ENCODE data around the gene DIP2C. TPM values are rescaled to one million over a fixed set of nuclear protein-coding genes. Genes with fewer than 3 reads are reported as not detected.

Gene DIP2C
- total RNA-seq, 1 donor from 2014 or later, result 18.4 TPM

GRCh38 chr10:549391-549790, 140.1 kb downstream of the DIP2C start:
- intact Hi-C loops (cut with DNase I), result no loop called here
- TF ChIP-seq POLR2A (IDR thresholded peaks at IDR 0.05) (no peak), POLR2AphosphoS5 (IDR thresholded peaks at IDR 0.05; ENCODE audit: insufficient read depth in 1 of 2, low read depth in 1 of 2) (no peak)
- H3K27me3 ChIP-seq, result no peaks in the 10 kb centered on the region
- no peak overlapping the region for H3K27ac ChIP-seq
- H3K36me3 ChIP-seq, result no peaks in the 10 kb centered on the region
- H3K4me3 ChIP-seq, result no peak overlapping the region
- peaks cover 16% of the 10 kb centered on the region for H3K4me1 ChIP-seq
- no peaks in the 10 kb centered on the region for H3K9me3 ChIP-seq
- no peak for DNase-seq (ENCODE audit: extremely low spot score in 2 of 2)

- peaks cover 13% of the 10 kb centered on the region for H3K4me1 ChIP-seq
- no peaks in the 10 kb centered on the region for H3K9me3 ChIP-seq
- no peak overlapping the region for H3K27ac ChIP-seq
- H3K27me3 ChIP-seq, result no peaks in the 10 kb centered on the region
- DNase-seq (ENCODE audit: extremely low spot score in 2 of 2), result no peak
- intact Hi-C loops (cut with DNase I), result no loop called here
- no peak overlapping the region for H3K4me3 ChIP-seq
- no peak for TF ChIP-seq CTCF (IDR thresholded peaks at IDR 0.05)
- TF ChIP-seq POLR2A (IDR thresholded peaks at IDR 0.05), result no peak
- TF ChIP-seq POLR2AphosphoS5 (IDR thresholded peaks at IDR 0.05; ENCODE audit: insufficient read depth in 1 of 2, low read depth in 1 of 2), result no peak
- no peaks in the 10 kb centered on the region for H3K36me3 ChIP-seq
These were observed 141.1 kb downstream of the DIP2C start for GRCh38 chr10:548238-548901.

GRCh38 chr10:547591-548081, 141.8 kb downstream of the DIP2C start:
- H3K9me3 ChIP-seq, result no peaks in the 10 kb centered on the region
- no peak for DNase-seq (ENCODE audit: extremely low spot score in 2 of 2)
- H3K36me3 ChIP-seq, result no peaks in the 10 kb centered on the region
- no peaks in the 10 kb centered on the region for H3K27me3 ChIP-seq
- intact Hi-C loops (cut with DNase I), result no loop called here
- H3K27ac ChIP-seq, result no peak overlapping the region
- no peak for TF ChIP-seq POLR2A (IDR thresholded peaks at IDR 0.05)
- no peak for TF ChIP-seq POLR2AphosphoS5 (IDR thresholded peaks at IDR 0.05; ENCODE audit: insufficient read depth in 1 of 2, low read depth in 1 of 2)
- no peak for TF ChIP-seq CTCF (IDR thresholded peaks at IDR 0.05)
- peaks cover 13% of the 10 kb centered on the region for H3K4me1 ChIP-seq
- no peak overlapping the region for H3K4me3 ChIP-seq

GRCh38 chr10:546971-547590, 142.4 kb downstream of the DIP2C start:
- H3K9me3 ChIP-seq, result no peaks in the 10 kb centered on the region
- no peak for TF ChIP-seq POLR2A (IDR thresholded peaks at IDR 0.05)
- no peak for TF ChIP-seq POLR2AphosphoS5 (IDR thresholded peaks at IDR 0.05; ENCODE audit: insufficient read depth in 1 of 2, low read depth in 1 of 2)
- TF ChIP-seq CTCF (IDR thresholded peaks at IDR 0.05), result no peak
- H3K4me3 ChIP-seq, result no peak overlapping the region
- H3K36me3 ChIP-seq, result no peaks in the 10 kb centered on the region
- intact Hi-C loops (cut with DNase I), result no loop called here
- no peak overlapping the region for H3K27ac ChIP-seq
- no peaks in the 10 kb centered on the region for H3K27me3 ChIP-seq
- peaks cover 17% of the 10 kb centered on the region for H3K4me1 ChIP-seq
- DNase-seq (ENCODE audit: extremely low spot score in 2 of 2), result no peak

GRCh38 chr10:546451-546850, 143.0 kb downstream of the DIP2C start:
- Histone ChIP-seq H3K9me3 (no peaks in the 10 kb centered on the region), H3K4me3 (no peak overlapping the region), H3K27ac (no peak overlapping the region), H3K4me1 (peaks cover 23% of the 10 kb centered on the region), H3K27me3 (no peaks in the 10 kb centered on the region), H3K36me3 (no peaks in the 10 kb centered on the region)
- no peak for TF ChIP-seq POLR2A (IDR thresholded peaks at IDR 0.05)
- no peak for TF ChIP-seq POLR2AphosphoS5 (IDR thresholded peaks at IDR 0.05; ENCODE audit: insufficient read depth in 1 of 2, low read depth in 1 of 2)
- TF ChIP-seq CTCF (IDR thresholded peaks at IDR 0.05), result no peak
- DNase-seq (ENCODE audit: extremely low spot score in 2 of 2), result no peak
- intact Hi-C loops (cut with DNase I), result no loop called here
